Right lobe of liver (tissue), 6 donors: ENCODE data around the gene CTIF. TPM values are rescaled to one million over a fixed set of nuclear protein-coding genes. Genes with fewer than 3 reads are reported as not detected.
A peak's percentile ranks its signal among the peaks of the same experiment; 100 is the strongest.

Experiments
- ATAC-seq, 4 donors: fragments of 200-7000 bp; cut with Tn5 transposase; one replicate each; pipeline ENCODE4 v1.9.1; 2020; ENCODE audit warnings: mild to moderate bottlenecking in 4 of 4, moderate library complexity in 4 of 4
- DNase-seq, 3 donors: peaks; one replicate each; pipeline ENCODE4 v3.0.0-alpha.2; 2020
- H3K27ac ChIP-seq, 3 donors: fragments of 200-600 bp; one replicate each; pipeline ENCODE4 v1.8.0; 2022
- H3K27me3 ChIP-seq, 2 donors: fragments of 200-600 bp; one replicate each; pipeline ENCODE4 v1.8.0; 2022
- H3K36me3 ChIP-seq, 4 donors: fragments of 200-600 bp; sonication (generic) in 1 of 4; one replicate each; pipeline versions ENCODE4 v1.5.1 to v1.8.0; 2017 to 2022; ENCODE audit warnings: control low read depth in 1 of 4
- H3K4me1 ChIP-seq, 4 donors: fragments of 200-600 bp; sonication (generic) in 1 of 4; one replicate each; pipeline versions ENCODE4 v1.5.1 to v1.8.0; 2017 to 2022; ENCODE audit warnings: control low read depth in 1 of 4
- H3K4me3 ChIP-seq, 3 donors: fragments of 200-600 bp; one replicate each; pipeline ENCODE4 v1.8.0; 2022
- H3K9me3 ChIP-seq, 4 donors: fragments of 200-600 bp; sonication (generic) in 1 of 4; one replicate each; pipeline versions ENCODE4 v1.5.1 to v1.8.0; 2017 to 2022; ENCODE audit warnings: control low read depth in 1 of 4
- CTCF ChIP-seq, 4 donors: fragments of 200-600 bp in 3 of 4; fragments of 450-650 bp in 1 of 4; IDR thresholded peaks; one replicate each; pipeline versions ENCODE4 v1.5.1 to v1.8.0; 2016 to 2022; ENCODE audit warnings: antibody characterized with exemption in 4 of 4, mild to moderate bottlenecking in 2 of 4
- POLR2A ChIP-seq: fragments of 450-650 bp; IDR thresholded peaks from one replicate; pipeline ENCODE4 v1.6.1; 2017; ENCODE audit warnings: antibody characterized with exemption, mild to moderate bottlenecking
- WGBS: methylation state at CpG from one replicate; pipeline ENCODE4 v1.1.6; 2018; ENCODE audit warnings: low coverage, low lambda C conversion rate; ENCODE audit not compliant: insufficient coverage; ENCODE audit errors: missing lambda C conversion rate; 5-methylcytosine and 5-hydroxymethylcytosine counted together
- intact Hi-C, 2 donors: fragments of 100-400 bp; cut with DNase I; formaldehyde crosslinking; loops; one replicate each; pipeline versions ENCODE4 v1.11.2 to v1.14.1; 2022
- total RNA-seq, 6 experiments: library from RNA; depleted of rRNA in 2 of 6; stranded (reverse); fragments of >200 nt in 2 of 6; fragmentation: NEBNext Ultra II Directional in 3 of 6; extraction: Animal tissue kit (Norgen Biotek cat#: 25700) in 3 of 6; gene quantifications; one replicate each; pipeline versions ENCODE4 v1.1.0 to v1.2.4, GENCODE V29; 2016 to 2023
- donor health status: DM: no; HTN: yes; CAD: no.
- donor health status: DM: no; HTN: no; CAD: no.
- donor health status: DM: no; HTN: no; CAD: no.
- donor health status: DM: no; HTN: yes; CAD: no.
- donor health status: DM: no; HTN: yes; CAD: no.

CTIF gene
- total RNA-seq, 6 experiments from 2014 or later, result 29.0 to 60.6 (median 43.1) TPM

- DNase-seq (peak in 1 of 3 donors; percentile 45), ATAC-seq (no peak)
- Histone ChIP-seq H3K4me1 (peaks cover 0 to 47% (median 25%) of the 10 kb centered on the region in 4 donors), H3K27ac (peak overlapping the region in 2 of 3 donors; percentile 37 to 47), H3K36me3 (no peaks in the 10 kb centered on the region), H3K27me3 (no peaks in the 10 kb centered on the region), H3K9me3 (no peaks in the 10 kb centered on the region), H3K4me3 (no peak overlapping the region)
- WGBS, result 53% methylated on average over 4 of the region's 12 CpGs
- TF ChIP-seq CTCF (IDR thresholded peaks at IDR 0.05) (no peak), POLR2A (no peak)
- intact Hi-C loops, result loop anchor here (10.0 kb wide), 2 partner anchors 369 to 739 kb away; no protein-coding TSS in a partner anchor
Measured at GRCh38 chr18:48675912-48676311, 137.1 kb downstream of the CTIF start.

- Histone ChIP-seq H3K4me3 (no peak overlapping the region), H3K27me3 (no peaks in the 10 kb centered on the region), H3K4me1 (peaks cover 0 to 44% (median 24%) of the 10 kb centered on the region in 4 donors), H3K27ac (peak overlapping the region; percentile 28 to 47 (median 37)), H3K36me3 (no peaks in the 10 kb centered on the region), H3K9me3 (no peaks in the 10 kb centered on the region)
- ATAC-seq, result peak; percentile 6 to 44 (median 22)
- intact Hi-C loops, result loop anchor here (10.0 kb wide), 2 partner anchors 368 to 738 kb away; no protein-coding TSS in a partner anchor
- 25% methylated on average over 5 of the region's 8 CpGs for WGBS
- TF ChIP-seq CTCF (IDR thresholded peaks at IDR 0.05), result no peak
- TF ChIP-seq POLR2A, result no peak
- DNase-seq, result peak in 1 of 3 donors; percentile 63
Measured at GRCh38 chr18:48676346-48676745, 137.5 kb downstream of the CTIF start.

GRCh38 chr18:48676756-48677368 lies 138.0 kb downstream of the CTIF start:
- 33% methylated on average over 14 of the region's 17 CpGs for WGBS
- DNase-seq (peak in 2 of 3 donors; percentile 75 to 76), ATAC-seq (peak; percentile 7 to 46 (median 20))
- intact Hi-C loops, result loop anchor here (10.0 kb wide), 2 partner anchors 368 to 738 kb away; no protein-coding TSS in a partner anchor
- Histone ChIP-seq H3K36me3 (no peaks in the 10 kb centered on the region), H3K4me3 (no peak overlapping the region), H3K9me3 (no peaks in the 10 kb centered on the region), H3K27me3 (no peaks in the 10 kb centered on the region), H3K4me1 (peaks cover 0 to 44% (median 23%) of the 10 kb centered on the region in 4 donors), H3K27ac (peak overlapping the region in 2 of 3 donors; percentile 28 to 47)
- TF ChIP-seq CTCF (IDR thresholded peaks at IDR 0.05) (peak; percentile 62 to 87 (median 80)), POLR2A (no peak)

- 59% methylated on average over 11 of the region's 16 CpGs for WGBS
- H3K9me3 ChIP-seq, result no peaks in the 10 kb centered on the region
- intact Hi-C loops, result loop anchor here (10.0 kb wide), 2 partner anchors 366 to 736 kb away; no protein-coding TSS in a partner anchor
- no peak overlapping the region for H3K4me3 ChIP-seq
- no peaks in the 10 kb centered on the region for H3K27me3 ChIP-seq
- no peak for TF ChIP-seq CTCF (IDR thresholded peaks at IDR 0.05)
- TF ChIP-seq POLR2A, result no peak
- H3K4me1 ChIP-seq, result peaks cover 0 to 36% (median 18%) of the 10 kb centered on the region in 4 donors
- ATAC-seq (no peak), DNase-seq (no peak)
- H3K27ac ChIP-seq, result peak overlapping the region in 1 of 3 donors; percentile 51
- no peaks in the 10 kb centered on the region for H3K36me3 ChIP-seq
Measured at GRCh38 chr18:48678237-48679115, 139.6 kb downstream of the CTIF start.
